ENCODE measurements around the gene RGS17. TPM values are rescaled to one million over a fixed set of nuclear protein-coding genes. Genes with fewer than 3 reads are reported as not detected.
"Not testable (repeated sequence)": the region's sequence is repeated elsewhere in the genome, so short reads cannot be mapped to it uniquely, and the experiment has no call there.

Gene RGS17
- total and polyA plus RNA-seq, 12 donors = 0.04 to 0.41 (median 0.17) TPM; not detected in 1

DNA sequence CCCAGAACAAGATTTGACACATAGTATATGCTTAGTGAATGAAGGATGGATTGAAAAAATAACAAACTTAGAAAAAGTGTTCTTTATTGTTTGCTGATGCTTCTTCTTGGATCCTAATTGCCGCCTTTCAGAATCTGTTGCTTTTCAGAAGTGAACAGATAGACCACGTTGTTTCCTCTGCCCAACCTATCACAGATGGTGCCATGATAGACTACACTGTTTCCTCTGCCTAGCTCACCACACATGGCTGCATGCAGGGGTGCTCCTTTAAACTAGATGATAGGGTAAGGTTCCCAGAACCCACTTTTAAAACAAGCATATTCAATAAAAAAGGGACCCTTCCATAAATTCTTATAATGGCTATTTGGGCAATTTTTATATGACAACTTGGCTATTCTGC is 4.6 kb upstream of the RGS17 start:
- TF ChIP-seq, protein P1, sequence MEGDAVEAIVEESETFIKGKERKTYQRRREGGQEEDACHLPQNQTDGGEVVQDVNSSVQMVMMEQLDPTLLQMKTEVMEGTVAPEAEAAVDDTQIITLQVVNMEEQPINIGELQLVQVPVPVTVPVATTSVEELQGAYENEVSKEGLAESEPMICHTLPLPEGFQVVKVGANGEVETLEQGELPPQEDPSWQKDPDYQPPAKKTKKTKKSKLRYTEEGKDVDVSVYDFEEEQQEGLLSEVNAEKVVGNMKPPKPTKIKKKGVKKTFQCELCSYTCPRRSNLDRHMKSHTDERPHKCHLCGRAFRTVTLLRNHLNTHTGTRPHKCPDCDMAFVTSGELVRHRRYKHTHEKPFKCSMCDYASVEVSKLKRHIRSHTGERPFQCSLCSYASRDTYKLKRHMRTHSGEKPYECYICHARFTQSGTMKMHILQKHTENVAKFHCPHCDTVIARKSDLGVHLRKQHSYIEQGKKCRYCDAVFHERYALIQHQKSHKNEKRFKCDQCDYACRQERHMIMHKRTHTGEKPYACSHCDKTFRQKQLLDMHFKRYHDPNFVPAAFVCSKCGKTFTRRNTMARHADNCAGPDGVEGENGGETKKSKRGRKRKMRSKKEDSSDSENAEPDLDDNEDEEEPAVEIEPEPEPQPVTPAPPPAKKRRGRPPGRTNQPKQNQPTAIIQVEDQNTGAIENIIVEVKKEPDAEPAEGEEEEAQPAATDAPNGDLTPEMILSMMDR (IDR thresholded peaks at IDR 0.05) = no peak
- WGBS, 2 donors = 73 to 74% methylated on average over 2 of the region's 2 CpGs
- no peak overlapping the region for H3K4me3 ChIP-seq
- H3K4me1 ChIP-seq = peaks cover 0 to 3% (median 0%) of the 10 kb centered on the region in 9 donors
- H3K9me3 ChIP-seq = peaks cover 0 to 13% (median 0%) of the 10 kb centered on the region in 11 donors
- H3K36me3 ChIP-seq = no peaks in the 10 kb centered on the region
- intact Hi-C loops (cut with DNase I) = no loop called here
- no peak overlapping the region for H3K27ac ChIP-seq
- ATAC-seq (no peak), DNase-seq (no peak)
- H3K27me3 ChIP-seq = peaks cover 0 to 18% (median 0%) of the 10 kb centered on the region in 7 donors

DNA sequence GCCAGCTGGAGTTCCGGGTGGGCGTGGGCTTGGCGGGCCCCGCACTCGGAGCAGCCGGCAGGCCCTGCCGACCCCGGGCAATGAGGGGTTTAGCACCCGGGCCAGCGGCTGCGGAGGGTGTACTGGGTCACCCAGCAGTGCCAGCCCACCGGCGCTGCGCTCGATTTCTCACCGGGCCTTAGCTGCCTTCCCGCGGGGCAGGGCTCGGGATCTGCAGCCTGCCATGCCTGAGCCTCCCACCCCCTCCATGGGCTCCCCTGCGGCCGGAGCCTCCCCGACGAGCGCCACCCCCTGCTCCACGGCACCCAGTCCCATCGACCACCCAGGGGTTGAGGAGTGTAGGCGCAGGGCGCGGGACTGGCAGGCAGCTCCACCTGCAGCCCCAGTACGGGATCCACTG is 2.6 kb upstream of the RGS17 start:
- H3K27ac ChIP-seq; H3K4me3 ChIP-seq; DNase-seq; intact Hi-C loops (cut with DNase I); ATAC-seq; H3K36me3 ChIP-seq: not testable (repeated sequence)
- peaks cover 0 to 16% (median 14%) of the 10 kb centered on the region in 9 donors for H3K4me1 ChIP-seq
- WGBS, 2 donors = 98 to 99% methylated on average over 28 to 30 of the region's 30 CpGs
- peaks cover 0 to 13% (median 0%) of the 10 kb centered on the region in 11 donors for H3K9me3 ChIP-seq
- peaks cover 0 to 38% (median 16%) of the 10 kb centered on the region in 7 donors for H3K27me3 ChIP-seq

DNA sequence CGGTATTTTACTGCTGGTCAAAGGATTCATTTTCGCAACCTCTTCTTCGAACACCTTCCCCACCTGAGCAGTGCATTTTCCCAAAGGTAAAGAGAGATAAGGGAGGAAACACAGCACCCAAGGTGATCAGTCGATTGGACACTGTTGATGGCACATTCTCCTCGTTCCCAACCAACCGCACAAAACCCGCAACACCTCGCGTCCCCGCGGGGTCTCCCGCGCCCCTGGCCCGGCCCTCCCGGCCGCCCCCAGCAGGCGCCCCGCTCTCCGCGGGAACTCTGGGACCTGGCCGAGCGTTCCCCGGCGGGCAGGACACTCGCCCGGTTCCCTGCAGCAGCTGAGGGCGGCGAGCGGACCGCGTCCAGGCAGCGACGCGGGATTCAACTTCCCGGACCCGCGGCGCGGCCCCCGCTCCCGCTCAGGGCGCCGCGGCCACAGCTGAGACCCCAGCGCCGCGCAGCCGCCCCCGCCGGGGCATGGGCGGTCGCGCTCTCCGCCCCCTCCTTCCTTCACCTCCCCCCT is 506 bp downstream of the RGS17 start:
- ATAC-seq = peak in 7 of 8 donors; percentile 9 to 45 (median 24)
- peaks cover 0 to 68% (median 41%) of the 10 kb centered on the region in 7 donors for H3K27me3 ChIP-seq
- intact Hi-C loops (cut with DNase I) = no loop called here
- peak overlapping the region; percentile 35 to 68 (median 66) for H3K4me3 ChIP-seq
- H3K36me3 ChIP-seq = no peaks in the 10 kb centered on the region
- WGBS, 2 donors = 0% methylated on average over 30 to 54 of the region's 54 CpGs
- H3K9me3 ChIP-seq = peaks cover 0 to 13% (median 0%) of the 10 kb centered on the region in 11 donors
- no peak for DNase-seq
- H3K4me1 ChIP-seq = peaks cover 0 to 16% (median 14%) of the 10 kb centered on the region in 9 donors
- TF ChIP-seq, protein P1 (IDR thresholded peaks at IDR 0.05) = no peak
- peak overlapping the region in 3 of 10 donors; percentile 22 to 43 (median 31) for H3K27ac ChIP-seq

DNA sequence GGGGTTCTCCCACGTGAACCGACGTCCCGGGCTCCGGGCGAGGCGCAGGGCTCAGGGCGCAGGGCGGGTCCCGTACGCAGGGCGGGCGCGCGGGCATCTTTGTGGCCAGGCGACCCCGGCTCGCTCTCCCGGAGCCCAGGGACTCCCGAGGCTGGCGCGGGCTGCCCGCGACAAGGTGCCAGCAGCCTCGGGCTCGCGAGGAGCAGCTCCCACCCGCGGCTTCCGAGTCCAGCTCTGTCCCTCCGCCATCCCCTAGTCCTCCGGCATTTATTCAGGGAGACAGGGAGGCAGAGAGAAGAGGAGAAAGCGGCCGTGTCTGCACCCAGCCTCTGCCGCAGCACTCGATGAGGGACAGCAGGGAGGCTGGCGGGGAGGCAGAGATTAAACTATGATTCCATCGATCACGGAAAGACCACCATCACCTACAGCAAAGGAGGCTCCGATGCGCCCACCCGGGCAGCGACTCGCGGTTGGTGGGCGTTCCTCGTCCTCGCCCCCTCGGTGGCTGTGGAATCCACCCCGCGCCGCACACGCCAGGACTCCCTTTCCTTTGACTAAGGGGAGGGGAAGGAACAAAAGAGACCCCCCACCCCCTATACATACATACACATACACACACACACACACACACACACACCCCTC is 1.1 kb downstream of the RGS17 start:
- Histone ChIP-seq H3K4me3 (peak overlapping the region; percentile 35 to 68 (median 66)), H3K4me1 (peaks cover 0 to 16% (median 14%) of the 10 kb centered on the region in 9 donors), H3K27me3 (peaks cover 0 to 71% (median 44%) of the 10 kb centered on the region in 7 donors), H3K27ac (no peak overlapping the region), H3K36me3 (no peaks in the 10 kb centered on the region), H3K9me3 (peaks cover 0 to 13% (median 0%) of the 10 kb centered on the region in 11 donors)
- DNase-seq (no peak), ATAC-seq (peak in 5 of 8 donors; percentile 18 to 44 (median 35))
- 0 to 1% methylated on average over 53 of the region's 53 CpGs for WGBS, 2 donors
- intact Hi-C loops (cut with DNase I) = no loop called here
- TF ChIP-seq, protein P1 (IDR thresholded peaks at IDR 0.05) = no peak

DNA sequence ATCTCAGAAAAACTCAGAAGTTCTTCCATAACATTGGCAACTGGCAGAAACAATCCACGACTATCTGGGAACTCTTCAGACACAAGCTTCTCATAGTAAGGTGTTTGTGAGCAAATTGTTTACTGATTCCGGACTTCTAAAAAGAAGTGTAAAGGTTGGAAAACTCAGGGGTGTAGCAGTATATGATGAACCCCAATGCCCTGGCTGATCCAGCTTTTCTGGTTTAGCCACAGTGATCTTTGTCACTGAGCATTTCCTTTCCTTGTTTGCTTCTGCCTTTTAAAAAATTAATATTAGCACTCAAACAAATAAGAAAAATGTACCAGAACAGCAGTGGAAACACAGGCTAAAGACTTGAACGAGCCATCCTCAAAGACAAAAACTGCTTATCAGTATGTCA is 4.9 kb downstream of the RGS17 start:
- ATAC-seq = no peak
- Histone ChIP-seq H3K27me3 (peaks cover 0 to 59% (median 44%) of the 10 kb centered on the region in 7 donors), H3K36me3 (no peaks in the 10 kb centered on the region), H3K9me3 (no peaks in the 10 kb centered on the region), H3K4me3 (no peak overlapping the region), H3K27ac (no peak overlapping the region), H3K4me1 (peaks cover 0 to 16% (median 14%) of the 10 kb centered on the region in 9 donors)
- no peak for DNase-seq
- WGBS, 2 donors = 84 to 88% methylated on average over 3 of the region's 3 CpGs
- intact Hi-C loops (cut with DNase I) = no loop called here
- TF ChIP-seq, protein P1 (IDR thresholded peaks at IDR 0.05) = no peak
